NCI-H146 treated with DMSO at 0.1 percent for 48 hours (cell line): Measurements from ENCODE around the gene PPP1R3E.
A peak's percentile ranks its signal among the peaks of the same experiment; 100 is the strongest.
"Not testable (repeated sequence)": the region's sequence is repeated elsewhere in the genome, so short reads cannot be mapped to it uniquely, and the experiment has no call there.

Experiments used
- DNase-seq: peaks from one replicate; lab custom pipeline; 2025; ENCODE audit not compliant: unreplicated experiment; lab: John Stamatoyannopoulos, UW

The PPP1R3E gene

DNA sequence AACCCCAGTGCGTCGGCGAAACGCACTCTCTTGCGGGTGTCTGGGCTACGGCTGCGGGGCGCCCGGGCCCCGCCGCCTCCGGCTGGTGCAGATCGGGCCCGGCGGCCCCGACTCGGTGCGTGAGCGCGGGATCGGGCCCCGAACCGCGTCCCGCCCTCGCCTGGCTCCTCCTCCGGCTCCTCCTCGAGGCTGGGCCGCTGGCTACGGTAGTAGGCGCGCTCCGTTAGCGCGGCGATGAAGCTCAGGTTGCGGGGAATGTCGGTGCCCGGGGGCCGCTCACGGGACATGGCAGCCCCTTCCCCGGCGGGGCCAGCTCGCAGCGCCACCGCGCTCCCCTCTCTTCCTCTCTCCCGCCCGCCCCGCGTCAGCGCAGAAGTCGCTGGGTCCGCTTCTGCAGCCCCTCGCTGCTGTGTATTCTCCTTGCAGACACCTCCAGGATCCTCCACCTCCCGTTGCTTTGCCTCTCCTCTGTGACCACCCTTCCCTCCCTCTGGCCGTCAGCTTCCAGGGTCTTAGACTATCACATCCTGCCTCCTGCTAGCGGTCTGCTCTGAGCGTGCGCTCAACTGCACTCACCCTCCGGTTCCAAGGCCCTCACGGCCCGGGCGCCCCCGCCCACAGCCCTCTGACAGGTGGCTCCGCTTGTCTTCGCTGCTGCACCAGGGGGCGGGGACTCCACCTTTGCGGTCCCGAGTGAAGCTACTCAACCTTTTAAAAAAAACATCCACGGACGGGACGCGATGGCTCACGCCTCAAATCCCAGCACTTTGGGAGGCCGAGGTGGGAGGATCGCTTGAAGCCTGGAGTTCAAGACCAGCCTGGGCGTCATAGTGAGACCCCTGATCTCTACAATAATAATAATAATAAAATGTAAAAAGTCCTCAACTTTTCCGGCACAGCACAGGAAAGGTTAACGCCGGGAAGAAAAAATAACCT lies at the start of gene PPP1R3E:
PPP1R3E (minus strand) TSS at position 570 of the 936 bp plus-strand sequence; CDS start at position 287, 283 bp downstream.
- DNase-seq = peak; percentile 63

GRCh38 chr14:23351681-23352505 lies 49.2 kb upstream of the PPP1R3E start:
- no peak for DNase-seq

GRCh38 chr14:23349156-23349845 lies 46.6 kb upstream of the PPP1R3E start:
- DNase-seq = no peak

GRCh38 chr14:23348297-23348655 lies 45.6 kb upstream of the PPP1R3E start:
- no peak for DNase-seq

- no peak for DNase-seq
These were observed 45.0 kb upstream of the PPP1R3E start for GRCh38 chr14:23347406-23348296.

GRCh38 chr14:23346693-23347405 lies 44.2 kb upstream of the PPP1R3E start:
- no peak for DNase-seq

GRCh38 chr14:23345987-23346692 lies 43.5 kb upstream of the PPP1R3E start:
- DNase-seq = no peak

- DNase-seq = no peak
These were observed 41.8 kb upstream of the PPP1R3E start for GRCh38 chr14:23344481-23344880.

DNA sequence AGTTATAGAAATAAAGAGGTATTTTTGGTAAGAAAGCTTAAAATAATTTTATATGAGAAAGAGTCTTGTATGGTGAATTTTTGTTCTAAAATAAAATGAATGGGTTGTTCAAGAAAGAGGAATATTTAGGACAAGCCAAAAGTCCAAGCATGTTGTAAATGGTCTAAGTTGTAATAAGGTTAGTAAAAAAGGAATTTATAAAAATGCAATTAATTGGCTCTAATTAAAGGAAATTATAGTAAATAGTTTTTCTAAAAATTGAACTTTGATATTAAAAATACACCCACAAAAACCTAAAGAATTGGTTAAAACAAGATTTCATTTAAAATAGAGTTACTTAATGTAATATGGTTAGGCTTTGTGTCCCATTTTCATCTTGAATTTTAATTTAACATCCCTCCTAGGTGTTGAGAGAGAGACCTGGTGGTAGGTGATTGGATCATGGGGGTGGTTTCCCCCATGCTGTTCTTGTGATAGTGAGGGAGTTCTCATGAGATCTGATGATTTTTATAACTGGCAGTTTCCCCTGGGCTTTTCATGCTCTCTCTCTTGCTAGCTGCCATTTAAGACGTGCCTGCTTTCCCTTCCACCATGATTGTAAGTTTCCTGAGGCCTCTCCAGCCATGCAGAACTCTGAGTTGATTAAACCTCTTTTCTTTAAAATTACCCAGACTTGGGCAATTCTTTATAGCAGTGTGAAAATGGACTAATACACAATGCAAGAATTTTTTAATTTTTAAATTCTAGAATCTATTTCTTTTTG lies 37.0 kb upstream of the PPP1R3E start:
- DNase-seq = no peak

DNA sequence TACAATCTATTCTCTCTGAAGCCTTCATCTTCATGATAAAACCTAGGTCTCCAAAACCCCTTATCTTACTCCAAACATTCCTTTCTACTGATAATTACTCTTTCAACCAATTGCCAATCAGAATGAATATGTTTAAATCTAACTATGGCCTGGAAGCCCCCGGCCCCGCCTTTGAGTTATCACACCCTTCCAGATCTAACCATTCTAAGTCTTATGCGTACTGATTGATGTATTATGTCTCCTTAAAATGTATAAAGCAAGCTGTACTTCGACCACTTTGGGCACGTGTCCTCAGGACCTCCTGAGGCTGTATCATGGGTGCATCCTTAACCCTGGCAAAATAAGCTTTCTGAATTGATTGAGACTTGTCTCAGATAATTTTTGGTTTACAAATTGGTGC lies 33.0 kb upstream of the PPP1R3E start:
- no peak for DNase-seq

DNA sequence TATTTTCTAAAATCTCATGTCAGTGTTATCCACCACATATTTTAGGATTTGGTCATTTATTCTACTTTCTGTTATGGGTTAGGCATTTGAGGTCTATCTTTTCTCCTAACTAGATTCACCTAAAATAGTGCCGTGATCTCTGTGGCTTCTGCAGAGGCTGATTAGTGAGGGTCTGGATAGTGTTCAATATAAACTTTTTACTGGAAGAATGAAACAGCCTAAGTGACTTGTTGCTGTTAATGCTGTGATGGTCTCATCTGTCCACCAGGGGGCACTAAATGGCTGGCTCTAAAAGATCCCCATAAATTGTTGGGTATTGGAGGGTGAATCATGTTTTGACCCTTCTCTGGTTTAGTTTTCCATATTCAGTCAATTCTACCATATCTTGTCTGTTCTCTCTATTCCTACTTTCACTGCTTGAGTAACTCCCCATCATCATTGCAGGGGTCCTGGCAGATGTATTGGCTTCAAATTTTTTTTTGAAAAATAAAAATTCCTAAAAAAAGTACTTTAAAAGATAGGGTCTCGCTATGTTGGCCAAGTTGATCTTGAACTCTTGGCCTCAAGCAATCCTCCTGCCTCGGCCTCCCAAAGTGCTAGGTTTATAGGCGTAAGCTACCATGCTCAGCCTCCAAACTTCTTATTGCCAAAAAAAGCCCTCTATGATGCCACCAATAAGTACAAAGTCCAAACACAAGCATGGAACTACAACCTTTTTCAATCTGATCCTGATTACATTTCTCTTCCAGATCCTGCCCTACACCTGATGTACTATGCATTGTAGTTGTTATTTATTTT lies 25.5 kb upstream of the PPP1R3E start:
- peak; percentile 31 for DNase-seq

DNA sequence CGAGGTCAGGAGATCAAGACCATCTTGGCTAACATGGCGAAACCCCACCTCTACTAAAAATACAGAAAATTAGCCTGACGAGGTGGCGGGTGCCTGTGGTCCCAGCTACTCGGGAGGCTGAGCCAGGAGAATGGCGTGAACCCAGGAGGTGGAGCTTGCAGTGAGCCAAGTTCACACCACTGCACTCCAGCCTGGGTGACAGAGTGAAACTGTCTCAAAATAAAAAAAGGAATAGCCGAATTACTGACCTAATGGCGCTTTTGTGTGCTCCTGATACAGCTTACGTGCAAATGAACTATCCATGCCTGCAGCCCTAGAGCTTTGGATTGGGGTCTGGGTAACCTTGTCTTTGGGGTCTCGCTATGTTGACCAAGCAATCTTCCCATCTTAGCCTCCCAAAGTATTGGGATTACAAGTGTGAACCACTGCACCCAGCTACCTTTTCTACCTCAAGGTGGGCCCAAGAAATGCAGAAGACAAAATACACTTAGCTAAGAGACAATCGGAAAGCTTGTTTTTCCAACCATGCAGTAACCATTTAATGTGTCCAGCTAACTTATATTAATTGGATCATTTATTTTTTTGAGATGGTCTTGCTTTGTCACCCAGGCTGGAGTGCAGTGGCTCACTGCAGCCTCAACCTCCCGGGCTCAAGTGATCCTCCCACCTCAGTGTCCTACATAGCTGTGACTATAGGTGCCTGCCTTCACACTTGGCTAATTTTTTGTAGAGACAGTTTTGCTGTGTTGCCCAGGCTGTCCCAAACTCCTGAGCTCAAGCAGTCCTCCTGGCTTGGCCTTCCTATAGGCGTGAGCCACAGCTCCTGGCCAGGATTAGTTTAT lies 24.1 kb upstream of the PPP1R3E start:
- DNase-seq = no peak

- not testable (repeated sequence) for DNase-seq
These were observed 23.1 kb upstream of the PPP1R3E start for GRCh38 chr14:23325746-23326145.

DNA sequence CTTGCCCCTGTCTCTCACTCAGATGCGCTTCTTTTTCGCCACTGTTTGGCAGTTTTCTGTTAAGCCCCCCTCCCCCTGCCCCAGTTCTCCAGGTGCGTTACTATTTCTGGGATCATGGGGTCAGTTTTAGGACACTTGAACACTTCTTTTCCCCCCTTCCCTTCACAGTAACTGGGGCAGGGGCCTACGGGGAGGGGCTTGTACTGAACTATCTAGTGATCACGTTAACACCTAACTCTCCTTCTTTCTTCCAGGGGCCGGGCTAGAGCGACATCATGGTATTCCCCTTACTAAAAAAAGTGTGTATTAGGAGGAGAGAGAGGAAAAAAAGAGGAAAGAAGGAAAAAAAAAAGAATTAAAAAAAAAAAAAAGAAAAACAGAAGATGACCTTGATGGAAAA lies 22.3 kb upstream of the PPP1R3E start:
- no peak for DNase-seq

DNA sequence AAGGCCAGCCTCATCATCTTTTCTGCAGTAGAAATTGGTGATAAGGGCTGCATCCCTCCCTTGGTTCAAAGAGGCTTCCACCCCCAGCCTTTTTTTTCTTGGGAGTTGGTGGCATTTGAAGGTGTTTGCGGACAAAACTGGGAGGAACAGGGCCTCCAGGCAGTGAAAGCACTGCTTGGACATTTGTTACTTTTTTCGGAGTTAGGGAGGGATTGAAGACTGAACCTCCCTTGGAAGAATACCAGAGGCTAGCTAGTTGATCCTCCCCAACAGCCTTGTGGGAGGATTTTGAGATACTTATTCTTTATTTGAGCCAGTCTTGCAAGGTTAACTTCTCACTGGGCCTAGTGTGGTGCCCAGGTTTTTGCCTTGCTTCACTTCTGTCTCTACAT lies 21.8 kb upstream of the PPP1R3E start:
- no peak for DNase-seq

DNA sequence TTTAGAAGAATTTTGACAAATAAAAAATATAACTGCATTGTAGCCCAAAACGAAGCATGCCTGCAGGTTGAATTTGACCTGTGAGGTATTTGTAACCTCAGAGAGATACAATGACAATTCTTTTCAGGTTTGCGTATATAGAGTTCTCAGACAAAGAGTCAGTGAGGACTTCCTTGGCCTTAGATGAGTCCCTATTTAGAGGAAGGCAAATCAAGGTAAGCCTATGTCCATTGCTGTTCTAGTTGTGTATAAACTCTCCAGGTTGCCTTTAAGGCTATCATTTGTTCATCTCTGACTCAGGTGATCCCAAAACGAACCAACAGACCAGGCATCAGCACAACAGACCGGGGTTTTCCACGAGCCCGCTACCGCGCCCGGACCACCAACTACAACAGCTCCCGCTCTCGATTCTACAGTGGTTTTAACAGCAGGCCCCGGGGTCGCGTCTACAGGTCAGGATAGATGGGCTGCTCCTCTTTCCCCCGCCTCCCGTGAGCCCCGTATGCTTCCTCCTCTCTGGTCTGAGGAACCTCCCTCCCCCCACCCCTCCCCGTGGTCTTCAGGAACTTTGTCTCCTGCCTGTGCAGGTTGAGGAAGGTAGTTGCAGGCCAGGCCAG lies 21.3 kb upstream of the PPP1R3E start:
- no peak for DNase-seq
